NCI-H748 treated with DMSO at 0.1 percent for 48 hours (cell line): ENCODE measurements around the gene ALDH1A3.

Source experiments
- DNase-seq: peaks from one replicate; lab custom pipeline; 2025; lab: John Stamatoyannopoulos, UW

Gene ALDH1A3

GRCh38 chr15:100859970-100860828 lies 19.4 kb upstream of the ALDH1A3 start:
- DNase-seq = no peak

- no peak for DNase-seq
These were observed 18.7 kb upstream of the ALDH1A3 start for GRCh38 chr15:100860829-100861510.

DNA sequence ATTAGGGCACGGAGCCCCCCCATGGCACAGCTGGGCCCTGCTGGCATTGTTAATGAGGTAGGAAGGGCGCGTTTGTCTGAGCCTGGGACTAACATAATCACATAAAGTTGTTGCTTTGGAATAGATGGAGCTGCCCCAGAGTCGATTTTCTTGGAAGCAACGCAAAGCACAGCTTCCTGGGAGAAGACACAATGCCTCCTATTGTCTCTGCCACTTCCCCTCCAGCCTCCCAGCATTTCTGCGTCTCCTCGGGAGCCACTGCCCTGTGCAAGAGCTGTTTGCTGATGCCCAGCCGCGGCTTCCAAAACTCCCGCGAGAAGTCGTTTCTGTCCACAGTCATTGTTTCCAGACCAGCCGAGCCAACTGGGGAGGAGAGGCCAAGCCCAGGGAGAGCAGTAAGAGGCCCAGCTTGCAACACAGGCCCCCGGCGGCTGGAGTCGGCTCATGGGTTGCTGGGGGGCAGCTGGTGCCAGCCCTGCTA lies 18.1 kb upstream of the ALDH1A3 start:
- no peak for DNase-seq

GRCh38 chr15:100862162-100862561 lies 17.5 kb upstream of the ALDH1A3 start:
- DNase-seq = no peak

DNA sequence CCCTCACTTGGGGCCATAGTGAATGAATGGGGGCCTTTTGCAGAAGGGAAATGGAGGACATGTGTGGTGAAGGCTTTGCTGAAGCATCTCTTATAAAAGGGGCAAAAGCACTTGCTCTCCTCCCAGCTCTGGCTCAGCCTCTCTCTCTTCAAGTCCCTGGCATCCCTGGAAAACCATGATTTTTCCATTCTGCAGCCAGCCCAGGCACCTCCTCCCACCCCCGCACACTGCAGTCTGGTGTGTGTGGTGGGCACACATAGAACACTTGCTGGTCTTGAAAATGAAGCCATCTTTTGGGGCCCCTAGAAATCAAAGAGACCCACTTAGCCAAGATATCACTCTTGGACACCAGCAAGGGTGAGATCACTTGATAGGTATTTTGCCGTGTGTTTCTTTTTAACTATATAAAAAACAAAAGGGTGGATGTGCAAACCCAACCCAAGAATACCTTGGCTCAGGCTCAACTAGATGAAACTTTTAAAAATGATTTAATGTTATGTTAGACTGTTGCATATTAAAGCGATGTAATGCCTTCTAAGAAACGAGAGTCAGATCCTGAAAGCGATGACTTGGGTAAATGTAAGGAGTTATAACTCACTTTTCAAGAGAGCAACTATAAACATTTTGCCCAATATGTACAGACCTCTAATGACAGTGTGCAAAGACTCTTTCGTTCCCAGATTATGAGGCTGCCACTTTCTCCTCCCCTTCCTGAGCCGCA lies 16.4 kb upstream of the ALDH1A3 start:
- DNase-seq = no peak

DNA sequence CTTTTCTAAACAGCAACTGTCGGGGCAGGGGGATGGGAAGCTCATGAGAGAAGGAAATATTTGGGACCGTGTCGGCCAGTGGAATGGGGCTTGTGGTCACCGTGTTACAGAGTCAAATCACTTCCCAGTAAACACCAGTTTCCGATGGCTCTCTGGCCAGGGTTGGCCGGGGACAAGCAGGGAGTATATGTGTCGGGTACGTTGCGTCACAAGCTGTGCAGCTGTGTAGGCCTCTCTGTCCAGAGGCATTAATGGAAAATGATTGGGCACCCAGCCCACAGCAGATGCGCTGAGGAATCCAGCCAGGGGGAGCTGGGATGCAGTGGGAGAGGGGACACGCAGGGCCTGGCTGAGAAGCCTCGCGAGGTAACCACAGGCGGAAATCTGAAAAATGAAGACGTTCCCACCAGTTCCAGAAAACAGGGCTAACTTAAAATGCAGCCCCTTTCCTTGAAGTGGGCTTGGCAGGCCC lies 15.8 kb upstream of the ALDH1A3 start:
- DNase-seq = no peak

- no peak for DNase-seq
These were observed 13.0 kb upstream of the ALDH1A3 start for GRCh38 chr15:100866386-100867330.

GRCh38 chr15:100867433-100867832 lies 12.2 kb upstream of the ALDH1A3 start:
- no peak for DNase-seq

- DNase-seq = no peak
These were observed 10.3 kb upstream of the ALDH1A3 start for GRCh38 chr15:100869151-100869999.

GRCh38 chr15:100873029-100873677 lies 6.5 kb upstream of the ALDH1A3 start:
- DNase-seq = peak; percentile 16

GRCh38 chr15:100875495-100875894 lies 4.1 kb upstream of the ALDH1A3 start:
- no peak for DNase-seq

- DNase-seq = no peak
These were observed 3.7 kb upstream of the ALDH1A3 start for GRCh38 chr15:100875976-100876375.

- no peak for DNase-seq
These were observed 2.1 kb upstream of the ALDH1A3 start for GRCh38 chr15:100877551-100877950.

GRCh38 chr15:100878130-100878529 lies 1.5 kb upstream of the ALDH1A3 start:
- DNase-seq = no peak

DNA sequence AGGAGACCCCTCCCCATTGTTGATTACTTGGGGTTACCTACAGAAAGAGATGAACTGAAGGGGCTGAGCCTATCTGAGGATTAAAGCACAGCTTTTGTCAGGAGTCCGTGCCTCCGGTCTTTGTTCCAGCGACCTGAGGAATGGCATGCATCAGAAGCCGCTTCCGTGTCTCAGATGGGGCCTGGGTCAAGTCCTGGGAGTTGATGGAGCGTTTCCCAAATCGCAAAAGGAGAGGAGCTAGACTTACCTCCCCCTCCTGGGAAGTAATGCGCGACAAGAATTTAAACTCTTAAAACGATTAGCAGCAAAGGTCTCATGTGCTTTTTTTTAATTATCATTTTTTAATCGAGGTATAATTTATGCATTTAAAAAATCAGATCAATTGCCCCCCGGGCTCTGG lies 983 bp upstream of the ALDH1A3 start:
- DNase-seq = no peak

- DNase-seq = no peak
These were observed 569 bp upstream of the ALDH1A3 start for GRCh38 chr15:100879061-100879463.

GRCh38 chr15:100880139-100880896 lies 687 bp downstream of the ALDH1A3 start:
- no peak for DNase-seq

DNA sequence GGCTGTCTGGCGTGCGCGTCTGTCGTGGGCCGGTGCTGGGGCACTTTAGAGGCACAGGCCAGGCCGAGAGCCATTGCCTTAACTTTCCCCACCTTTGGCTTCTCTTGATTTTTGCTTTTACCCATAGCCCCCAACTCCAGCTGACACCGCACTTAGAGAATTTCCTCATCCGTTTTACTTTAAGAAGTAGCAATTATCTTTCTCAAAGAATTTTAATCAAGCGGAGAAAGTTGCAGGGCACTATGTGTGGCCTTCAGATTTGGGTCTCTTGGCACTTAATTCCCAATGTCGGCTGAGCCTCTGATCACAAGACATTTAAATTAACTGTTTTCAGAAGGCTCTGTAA lies 1.2 kb downstream of the ALDH1A3 start:
- DNase-seq = no peak
